Skeletal muscle tissue (tissue), 5 donors: ENCODE data around the gene IGSF6. TPM values are rescaled to one million over a fixed set of nuclear protein-coding genes. Genes with fewer than 3 reads are reported as not detected.

Experiments used
- H3K27ac ChIP-seq: one replicate; pipeline ENCODE4 v1.7.0; 2013; ENCODE audit warnings: mild to moderate bottlenecking, low read depth, low read length, inconsistent platforms
- H3K27me3 ChIP-seq, 3 donors: one replicate each; pipeline ENCODE4 v1.7.0; 2013; ENCODE audit warnings: low read length in 3 of 3; ENCODE audit not compliant: control insufficient read depth in 3 of 3, insufficient read depth in 3 of 3
- H3K36me3 ChIP-seq, 3 donors: one replicate each; pipeline ENCODE4 v1.7.0; 2013; ENCODE audit warnings: low read length in 3 of 3; ENCODE audit not compliant: control insufficient read depth in 3 of 3, insufficient read depth in 3 of 3
- H3K4me1 ChIP-seq, 3 donors: one replicate each; pipeline ENCODE4 v1.7.0; 2013; ENCODE audit warnings: low read length in 3 of 3, mild to moderate bottlenecking in 3 of 3; ENCODE audit not compliant: control insufficient read depth in 3 of 3, insufficient read depth in 3 of 3
- H3K4me3 ChIP-seq, 3 donors: one replicate each; pipeline ENCODE4 v1.7.0; 2013; ENCODE audit warnings: low read length in 3 of 3
- H3K9ac ChIP-seq, 3 donors: one replicate each; pipeline ENCODE4 v1.7.0; 2013; ENCODE audit warnings: low read length in 3 of 3, mild to moderate bottlenecking in 3 of 3, moderate library complexity in 2 of 3, low read depth in 1 of 3
- H3K9me3 ChIP-seq, 3 donors: one replicate each; pipeline ENCODE4 v1.7.0; 2013; ENCODE audit warnings: low read length in 3 of 3; ENCODE audit not compliant: control insufficient read depth in 3 of 3
- small RNA-seq: library from RNA; depleted of rRNA; stranded (forward); fragments of <200 nt; gene quantifications from one replicate; pipeline ENCODE3, GENCODE V24; 2014
- total RNA-seq: library from RNA; depleted of rRNA; stranded (reverse); fragments of >200 nt; gene quantifications from one replicate; pipeline ENCODE4 v1.2.3, GENCODE V29; 2014
- donor health status: Osteomylitis.

Gene IGSF6
- total RNA-seq, 1 donor from 2014 or later = 3.1 TPM

DNA sequence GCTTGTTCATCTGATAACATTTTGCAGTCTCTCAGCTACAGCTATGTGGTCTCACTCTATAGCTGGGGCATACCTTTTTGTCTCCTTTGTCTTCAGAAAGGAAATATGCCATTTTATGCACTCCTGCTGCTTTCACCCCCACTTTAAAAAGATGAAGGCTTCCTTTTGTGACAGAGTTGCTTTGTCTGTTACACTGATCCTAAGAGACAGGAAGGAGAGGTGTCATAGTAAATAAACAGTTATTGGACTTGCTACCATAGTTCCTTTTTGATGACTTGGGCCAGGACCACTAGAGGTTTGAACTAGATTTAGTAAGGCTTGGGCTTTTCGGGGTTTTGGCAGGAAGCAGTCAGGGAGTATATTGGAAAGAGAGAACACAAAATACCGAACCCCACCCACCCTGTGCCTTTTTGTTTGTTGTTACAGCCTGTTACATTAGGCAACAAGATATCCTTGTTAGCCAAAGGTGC is 54.8 kb downstream of the IGSF6 start:
- Histone ChIP-seq H3K9ac (no peak overlapping the region), H3K27ac (no peak overlapping the region), H3K4me1 (peaks cover 13 to 25% (median 18%) of the 10 kb centered on the region in 3 donors), H3K4me3 (no peak overlapping the region), H3K36me3 (no peaks in the 10 kb centered on the region), H3K9me3 (no peaks in the 10 kb centered on the region), H3K27me3 (no peaks in the 10 kb centered on the region)

- H3K9ac ChIP-seq = no peak overlapping the region
These were observed 58.7 kb downstream of the IGSF6 start for GRCh38 chr16:21593530-21594289.

DNA sequence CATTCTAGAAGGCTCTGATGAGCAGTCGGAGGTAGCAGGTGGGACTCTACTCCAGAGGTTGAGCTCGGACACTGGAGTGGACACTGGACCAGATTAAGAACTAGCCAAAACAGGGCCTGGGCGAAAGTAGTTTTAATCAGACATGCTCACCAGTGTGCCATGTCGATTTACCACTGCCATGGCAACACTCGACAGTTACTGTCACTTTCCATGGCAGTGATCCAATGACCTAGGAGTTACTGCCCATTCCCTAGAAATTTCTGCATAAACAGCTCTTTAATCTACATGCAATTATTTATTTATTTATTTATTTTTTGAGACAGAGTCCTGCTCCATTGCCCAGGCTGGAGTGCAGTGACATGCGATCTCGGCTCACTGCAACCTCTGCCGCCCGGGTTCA is 60.2 kb downstream of the IGSF6 start:
- Histone ChIP-seq H3K9me3 (no peaks in the 10 kb centered on the region), H3K4me3 (no peak overlapping the region)

More at GRCh38 chr16:21593530-21594289, 58.7 kb downstream of the IGSF6 start:
- Histone ChIP-seq H3K36me3 (no peaks in the 10 kb centered on the region), H3K27me3 (no peaks in the 10 kb centered on the region), H3K9me3 (no peaks in the 10 kb centered on the region), H3K4me1 (peaks cover 0 to 4% (median 2%) of the 10 kb centered on the region in 3 donors), H3K27ac (no peak overlapping the region), H3K4me3 (no peak overlapping the region)

DNA sequence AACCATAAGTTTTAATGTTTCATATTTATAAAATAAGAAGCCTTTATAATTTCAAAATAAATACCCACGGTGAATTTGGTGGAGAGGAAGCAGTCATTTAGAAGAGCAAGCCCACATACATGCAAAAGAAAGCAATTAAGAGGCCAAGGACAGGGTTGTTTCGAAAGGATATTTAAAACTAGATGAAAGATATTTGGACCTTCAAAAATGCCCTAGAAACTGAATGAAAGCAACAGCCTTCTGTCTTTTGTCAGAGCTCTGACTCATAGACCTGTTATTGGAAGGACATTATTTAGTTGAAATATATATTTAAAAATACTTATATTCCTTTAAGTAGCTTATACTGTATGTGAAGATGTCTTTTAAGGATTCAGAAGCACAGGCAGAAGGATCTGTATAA is 61.6 kb downstream of the IGSF6 start:
- Histone ChIP-seq H3K4me3 (no peak overlapping the region), H3K36me3 (no peaks in the 10 kb centered on the region), H3K27me3 (no peaks in the 10 kb centered on the region), H3K27ac (no peak overlapping the region), H3K9ac (no peak overlapping the region), H3K4me1 (no peaks in the 10 kb centered on the region), H3K9me3 (no peaks in the 10 kb centered on the region)

More for the DNA sequence above, 60.2 kb downstream of the IGSF6 start:
- no peaks in the 10 kb centered on the region for H3K27me3 ChIP-seq
- H3K9ac ChIP-seq = no peak overlapping the region
- H3K4me1 ChIP-seq = no peaks in the 10 kb centered on the region
- H3K36me3 ChIP-seq = no peaks in the 10 kb centered on the region
- H3K27ac ChIP-seq = no peak overlapping the region

- H3K9me3 ChIP-seq = no peaks in the 10 kb centered on the region
- no peak overlapping the region for H3K9ac ChIP-seq
- H3K4me1 ChIP-seq = no peaks in the 10 kb centered on the region
- H3K27me3 ChIP-seq = no peaks in the 10 kb centered on the region
- no peak overlapping the region for H3K27ac ChIP-seq
- H3K36me3 ChIP-seq = no peaks in the 10 kb centered on the region
- no peak overlapping the region for H3K4me3 ChIP-seq
These were observed 62.1 kb downstream of the IGSF6 start for GRCh38 chr16:21590287-21590686.

DNA sequence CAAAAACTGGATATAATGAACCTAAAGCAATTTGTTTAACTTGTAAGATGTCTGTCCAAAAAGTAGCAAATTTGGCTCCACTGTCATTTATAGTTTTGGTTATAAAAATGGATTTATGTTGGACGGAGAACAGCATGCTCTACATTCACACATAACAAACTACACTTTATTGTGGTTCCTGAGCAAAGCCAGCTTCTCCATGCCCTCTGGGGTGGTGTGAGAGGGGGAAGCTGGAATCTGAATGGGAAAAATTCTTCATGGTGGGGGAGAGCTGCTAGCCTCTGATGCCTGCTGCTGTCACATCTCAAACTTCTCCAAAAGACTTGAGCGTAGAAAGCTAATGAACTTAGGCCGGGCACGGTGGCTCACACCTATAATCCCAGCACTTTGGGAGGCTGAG is 62.9 kb downstream of the IGSF6 start:
- H3K27me3 ChIP-seq = no peaks in the 10 kb centered on the region
- H3K4me3 ChIP-seq = no peak overlapping the region
- H3K36me3 ChIP-seq = no peaks in the 10 kb centered on the region
- H3K27ac ChIP-seq = no peak overlapping the region
- H3K9me3 ChIP-seq = no peaks in the 10 kb centered on the region
- no peak overlapping the region for H3K9ac ChIP-seq
- no peaks in the 10 kb centered on the region for H3K4me1 ChIP-seq

Small RNAs within 50 kb of the gene (small RNA-seq; reads per million reads assigned to genes)
- gene RNU6-1005P = not detected
- gene RNU6-196P = not detected

Other genes with a start within 250 kb of the IGSF6 start
- gene METTL9, start 53.0 kb downstream of the IGSF6 start, total RNA-seq = 145 TPM
- under 0.01 TPM for gene OTOA, start 11.4 kb upstream of the IGSF6 start, total RNA-seq
- gene NPIPB4, start 205.1 kb upstream of the IGSF6 start, total RNA-seq = 8.4 TPM